Endodermal cell (in vitro differentiated cells): ENCODE results near the gene GASK1B. TPM values are rescaled to one million over a fixed set of nuclear protein-coding genes. Genes with fewer than 3 reads are reported as not detected.

ENCODE experiments used
- DNase-seq: peaks from one replicate; pipeline ENCODE4 v3.0.0-alpha.2; 2017
- H3K27ac ChIP-seq: 2 replicates; pipeline ENCODE4 v1.5.1; 2013; ENCODE audit warnings: mild to moderate bottlenecking, low read depth, low read length, moderate library complexity
- H3K27me3 ChIP-seq: 2 replicates; pipeline ENCODE4 v1.6.1; 2013; ENCODE audit warnings: mild to moderate bottlenecking, low read length, moderate library complexity; ENCODE audit not compliant: insufficient read depth, control insufficient read depth, poor library complexity, severe bottlenecking
- H3K36me3 ChIP-seq: 2 replicates; pipeline ENCODE4 v1.7.0; 2013; ENCODE audit warnings: mild to moderate bottlenecking, low read length, moderate library complexity; ENCODE audit not compliant: control insufficient read depth, insufficient read depth
- H3K4me1 ChIP-seq: one replicate; pipeline ENCODE4 v1.7.0; 2013; ENCODE audit warnings: low read length; ENCODE audit not compliant: control insufficient read depth, insufficient read depth
- H3K4me3 ChIP-seq: 2 replicates; pipeline ENCODE4 v1.5.1; 2013; ENCODE audit warnings: mild to moderate bottlenecking, low read length, moderate library complexity
- H3K9ac ChIP-seq: 2 replicates; pipeline ENCODE4 v1.6.1; 2013; ENCODE audit warnings: mild to moderate bottlenecking, low read length, moderate library complexity; ENCODE audit not compliant: poor library complexity, severe bottlenecking; ENCODE audit errors: extremely low read depth
- H3K9me3 ChIP-seq: 2 replicates; pipeline ENCODE4 v1.6.1; 2013; ENCODE audit warnings: mild to moderate bottlenecking, low read length, moderate library complexity; ENCODE audit not compliant: control insufficient read depth
- H3K27ac Mint-ChIP-seq: 2 replicates; pipeline ENCODE4 v1.8.0; 2020; ENCODE audit warnings: mixed read lengths
- H3K27me3 Mint-ChIP-seq: 2 replicates; pipeline ENCODE4 v1.8.0; 2021; ENCODE audit warnings: mild to moderate bottlenecking, mixed read lengths; ENCODE audit not compliant: insufficient read depth
- H3K36me3 Mint-ChIP-seq: 2 replicates; pipeline ENCODE4 v1.8.0; 2020; ENCODE audit warnings: low read depth, mixed read lengths
- H3K4me1 Mint-ChIP-seq: 2 replicates; pipeline ENCODE4 v1.8.0; 2020; ENCODE audit warnings: mixed read lengths
- H3K4me3 Mint-ChIP-seq: 2 replicates; pipeline ENCODE4 v1.8.0; 2020; ENCODE audit warnings: mild to moderate bottlenecking, moderate library complexity, mixed read lengths
- H3K9me3 Mint-ChIP-seq: 2 replicates; pipeline ENCODE4 v1.8.0; 2020; ENCODE audit warnings: mild to moderate bottlenecking, mixed read lengths
- CTCF ChIP-seq: fragments of 200-600 bp; sonication (generic); conservative IDR thresholded peaks from 2 replicates; pipeline ENCODE4 v1.5.0; 2021; ENCODE audit warnings: antibody characterized with exemption, mild to moderate bottlenecking
- WGBS, 2 experiments: methylation state at CpG; one replicate each; pipeline versions ENCODE4 v1.1.5 to v1.1.7; 2013; ENCODE audit warnings: missing lambda C conversion rate in 2 of 2, mixed read lengths in 1 of 2; ENCODE audit not compliant: insufficient coverage in 1 of 2, insufficient read length in 1 of 2; 5-methylcytosine and 5-hydroxymethylcytosine counted together
- total RNA-seq, 2 donors: library from RNA; stranded (reverse); fragmentation: NEBNext Ultra II Directional in 1 of 2; extraction: Animal tissue kit (Norgen Biotek cat#: 25700) in 1 of 2; gene quantifications; 2 replicates in 1 of 2; 3 replicates in 1 of 2; pipeline ENCODE4 v1.2.1, GENCODE V29; 2021

Gene GASK1B
- total RNA-seq, 2 donors from 2014 or later, result 2.3 to 4.4 TPM

DNA sequence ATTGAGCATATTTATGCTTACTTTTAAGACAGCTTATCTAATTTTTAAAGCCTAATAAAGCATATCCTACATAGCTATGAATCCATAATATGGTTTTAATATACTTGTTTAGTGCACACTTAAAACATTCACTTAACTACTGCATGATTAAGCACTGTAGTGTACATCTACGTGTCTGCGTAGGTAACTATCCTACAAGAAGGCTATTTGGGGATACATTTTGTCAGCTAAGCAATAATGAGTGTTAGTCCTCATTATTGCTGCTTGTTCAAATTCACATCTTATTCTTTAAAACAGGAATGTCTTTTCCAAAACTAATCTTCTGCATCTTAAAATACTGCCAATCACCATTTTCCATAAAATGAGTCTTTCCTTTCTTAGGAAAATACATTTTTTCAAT is 38.6 kb downstream of the GASK1B start:
- Histone ChIP-seq H3K9me3 (no peaks in the 10 kb centered on the region), H3K4me1 (no peaks in the 10 kb centered on the region), H3K27me3 (no peaks in the 10 kb centered on the region), H3K4me3 (no peak overlapping the region), H3K36me3 (no peaks in the 10 kb centered on the region), H3K27ac (no peak overlapping the region), H3K9ac (no peak overlapping the region)
- no peak overlapping the region for H3K4me3 Mint-ChIP-seq
- no peak overlapping the region for H3K27ac Mint-ChIP-seq
- no peaks in the 10 kb centered on the region for H3K9me3 Mint-ChIP-seq
- H3K27me3 Mint-ChIP-seq, result no peaks in the 10 kb centered on the region
- no peaks in the 10 kb centered on the region for H3K4me1 Mint-ChIP-seq
- H3K36me3 Mint-ChIP-seq, result no peaks in the 10 kb centered on the region
- DNase-seq, result no peak
- 43 to 50% methylated on average over 2 of the region's 2 CpGs for WGBS, 2 experiments
- no peak for TF ChIP-seq CTCF

DNA sequence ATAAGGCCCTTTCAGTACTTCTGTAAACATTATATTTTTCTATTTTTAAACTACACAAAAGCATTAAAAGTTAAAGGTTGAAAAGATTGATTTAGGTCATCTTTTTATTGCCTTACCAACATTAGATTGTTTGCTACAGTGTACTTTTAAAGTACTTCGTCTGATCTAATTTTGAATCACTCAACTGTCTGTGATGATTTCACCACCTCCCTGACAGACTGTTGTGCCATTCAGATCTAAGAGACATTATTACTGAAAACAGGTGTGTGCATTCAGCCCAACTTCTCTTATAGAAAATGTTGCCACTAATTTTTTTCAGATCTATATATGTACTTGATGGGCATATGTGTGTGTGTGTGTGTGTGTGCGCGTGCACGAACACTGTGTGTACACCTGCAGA is 39.3 kb downstream of the GASK1B start:
- H3K4me3 ChIP-seq, result no peak overlapping the region
- no peak for DNase-seq
- WGBS, 2 experiments, result 73 to 100% methylated on average over 2 to 4 of the region's 4 CpGs
- Mint-ChIP-seq H3K9me3 (no peaks in the 10 kb centered on the region), H3K4me1 (no peaks in the 10 kb centered on the region), H3K27me3 (no peaks in the 10 kb centered on the region), H3K27ac (no peak overlapping the region), H3K4me3 (no peak overlapping the region), H3K36me3 (no peaks in the 10 kb centered on the region)
- no peaks in the 10 kb centered on the region for H3K4me1 ChIP-seq
- no peaks in the 10 kb centered on the region for H3K27me3 ChIP-seq
- H3K36me3 ChIP-seq, result no peaks in the 10 kb centered on the region
- H3K27ac ChIP-seq, result no peak overlapping the region
- no peak for TF ChIP-seq CTCF
- no peak overlapping the region for H3K9ac ChIP-seq
- no peaks in the 10 kb centered on the region for H3K9me3 ChIP-seq

DNA sequence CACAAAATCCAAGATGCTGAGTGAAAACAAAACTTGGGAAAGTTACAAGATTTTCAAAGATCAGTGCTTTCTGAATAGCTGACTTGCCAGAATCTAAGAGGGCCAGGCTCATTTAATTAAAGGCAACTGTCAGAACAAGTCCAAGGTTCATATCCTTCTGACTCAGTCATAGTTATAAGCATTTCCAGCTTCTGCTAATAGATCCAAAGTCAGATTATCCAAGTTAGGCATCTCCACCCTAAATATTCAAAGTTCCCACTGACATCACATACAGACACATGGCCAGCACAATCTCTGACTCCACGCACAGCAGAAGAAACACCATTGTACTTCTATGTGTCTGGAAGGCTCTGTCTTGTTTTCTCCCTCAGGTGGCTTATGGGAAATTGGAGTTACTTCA is 41.8 kb downstream of the GASK1B start:
- H3K9me3 ChIP-seq, result no peaks in the 10 kb centered on the region
- H3K27ac ChIP-seq, result no peak overlapping the region
- H3K27ac Mint-ChIP-seq, result no peak overlapping the region
- H3K27me3 Mint-ChIP-seq, result no peaks in the 10 kb centered on the region
- H3K27me3 ChIP-seq, result no peaks in the 10 kb centered on the region
- H3K4me3 Mint-ChIP-seq, result no peak overlapping the region
- WGBS, 2 experiments, result 89% methylated on average over 1 of the region's 1 CpG; no CpG with 5 or more reads in 1 of the 2 experiments
- no peak overlapping the region for H3K9ac ChIP-seq
- no peak for DNase-seq
- no peaks in the 10 kb centered on the region for H3K4me1 ChIP-seq
- H3K4me3 ChIP-seq, result no peak overlapping the region
- no peak for TF ChIP-seq CTCF
- no peaks in the 10 kb centered on the region for H3K9me3 Mint-ChIP-seq
- no peaks in the 10 kb centered on the region for H3K36me3 ChIP-seq
- no peaks in the 10 kb centered on the region for H3K36me3 Mint-ChIP-seq
- H3K4me1 Mint-ChIP-seq, result no peaks in the 10 kb centered on the region
